T-helper 2 cell treated with Interferon-gamma antibody and Interleukin-4, amounts not matched to agents 100 ng/mL and 5 ng/mL, for 36 hours (primary cell): ENCODE results near the gene NEAT1. TPM values are rescaled to one million over a fixed set of nuclear protein-coding genes. Genes with fewer than 3 reads are reported as not detected.

Experiments used
- intact Hi-C: fragments of 100-400 bp; cut with micrococcal nuclease; formaldehyde crosslinking; loops from one replicate; pipeline ENCODE4 v1.15.1; 2023
- total RNA-seq: library from RNA; stranded (reverse); gene quantifications from 2 replicates; pipeline ENCODE4 v1.2.3, GENCODE V29; 2022

The NEAT1 gene
- total RNA-seq, 1 donor from 2014 or later: 731 TPM

GRCh38 chr11:65389294-65389980, 33.2 kb upstream of the NEAT1 start:
- intact Hi-C loops: no loop called here

GRCh38 chr11:65390099-65390941, 32.3 kb upstream of the NEAT1 start:
- intact Hi-C loops: no loop called here

DNA sequence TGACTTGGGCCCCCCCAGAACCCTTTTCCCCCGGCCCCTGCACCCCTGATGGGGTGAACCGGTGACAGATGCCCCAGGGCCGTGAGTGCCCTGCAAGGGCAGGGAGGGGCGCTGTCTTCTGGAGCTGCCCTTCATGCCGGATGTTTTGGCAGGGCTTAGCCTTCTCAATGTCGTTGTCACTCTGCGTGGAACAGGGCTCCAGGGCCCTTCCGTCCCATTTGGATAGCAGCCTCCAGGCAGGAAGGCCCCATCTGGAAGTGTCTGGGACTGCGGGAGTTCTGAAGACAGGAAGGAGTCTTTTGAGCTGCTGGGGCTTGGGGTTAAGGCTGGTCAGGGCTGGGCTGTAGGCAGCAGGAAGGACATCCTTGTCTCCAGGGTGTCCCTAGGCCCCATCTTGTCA, 31.6 kb upstream of the NEAT1 start:
- intact Hi-C loops: no loop called here

DNA sequence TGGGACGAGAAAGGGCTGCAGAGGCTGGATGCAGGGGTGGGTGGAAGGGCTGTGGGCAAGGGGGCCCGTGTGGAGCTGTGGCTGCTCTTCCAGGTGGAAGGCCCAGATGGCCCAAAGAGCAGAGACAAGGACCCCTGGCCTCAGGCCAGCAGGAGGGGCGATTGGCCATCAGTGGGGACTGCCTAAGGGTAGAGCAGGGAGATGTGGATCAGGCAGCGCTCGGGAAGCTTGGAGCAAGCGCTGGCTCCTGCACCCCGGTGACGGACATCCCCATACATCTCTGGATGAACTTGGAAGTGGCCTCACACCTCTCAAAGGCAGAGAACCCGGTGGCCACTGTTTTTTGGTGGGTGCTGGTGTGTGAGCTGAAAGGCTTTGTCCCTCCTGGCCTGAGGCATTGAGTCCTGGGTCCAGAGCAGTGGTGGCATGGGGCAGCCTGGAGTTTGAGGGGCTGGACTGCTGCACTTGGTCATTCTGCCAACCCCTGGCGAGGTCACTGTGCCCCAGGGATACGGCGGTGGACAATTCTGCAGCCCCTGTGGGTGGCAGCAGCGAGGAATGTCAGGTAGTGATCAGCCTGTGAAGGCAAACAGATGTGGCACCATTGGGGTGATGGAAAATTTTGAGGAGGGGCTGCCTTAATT, 30.3 kb upstream of the NEAT1 start:
- intact Hi-C loops: no loop called here

DNA sequence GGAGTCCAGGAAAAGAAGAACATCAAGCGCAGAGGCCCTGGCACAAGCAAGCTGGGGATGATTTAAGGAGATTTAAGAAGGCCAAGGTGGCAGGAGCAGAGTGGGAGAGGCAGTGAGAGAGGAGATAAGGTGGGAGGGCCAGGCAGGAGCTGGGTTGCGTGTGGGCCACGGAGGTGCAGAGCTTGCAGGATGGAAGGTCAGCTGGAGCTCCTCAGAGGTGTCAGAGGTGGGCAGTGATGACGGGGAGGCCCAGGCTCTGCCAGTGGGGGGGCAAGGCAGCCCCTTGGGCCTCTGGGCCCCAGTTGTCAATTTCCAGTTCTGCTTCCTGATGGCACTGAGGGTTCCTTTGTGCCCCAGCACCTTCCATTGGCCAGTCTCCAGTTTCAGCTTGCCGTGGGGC, 29.7 kb upstream of the NEAT1 start:
- intact Hi-C loops: no loop called here

GRCh38 chr11:65393513-65394079, 29.0 kb upstream of the NEAT1 start:
- intact Hi-C loops: no loop called here

DNA sequence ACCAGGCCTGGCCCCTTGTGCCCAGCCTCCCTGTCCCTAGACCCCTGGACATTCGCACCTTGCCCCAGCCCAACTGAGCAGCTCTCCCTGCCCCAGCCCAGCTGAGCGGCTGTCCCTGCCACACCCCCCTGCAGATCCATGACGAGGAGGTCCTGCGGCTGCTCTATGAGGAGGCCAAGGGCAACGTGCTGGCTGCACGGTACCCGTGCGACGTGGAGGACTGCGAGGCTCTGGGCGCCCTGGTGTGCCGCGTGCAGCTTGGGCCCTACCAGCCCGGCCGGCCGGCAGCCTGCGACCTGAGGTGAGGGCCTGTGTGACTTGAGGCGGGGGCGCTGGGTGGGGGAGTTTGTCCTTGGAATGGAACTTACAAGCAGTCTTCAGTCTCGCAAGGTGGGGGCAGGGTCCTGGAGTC, 28.5 kb upstream of the NEAT1 start:
- intact Hi-C loops: no loop called here

- intact Hi-C loops: no loop called here
Measured at GRCh38 chr11:65395961-65396530, 26.6 kb upstream of the NEAT1 start.

GRCh38 chr11:65396769-65397745, 25.5 kb upstream of the NEAT1 start:
- intact Hi-C loops: no loop called here

DNA sequence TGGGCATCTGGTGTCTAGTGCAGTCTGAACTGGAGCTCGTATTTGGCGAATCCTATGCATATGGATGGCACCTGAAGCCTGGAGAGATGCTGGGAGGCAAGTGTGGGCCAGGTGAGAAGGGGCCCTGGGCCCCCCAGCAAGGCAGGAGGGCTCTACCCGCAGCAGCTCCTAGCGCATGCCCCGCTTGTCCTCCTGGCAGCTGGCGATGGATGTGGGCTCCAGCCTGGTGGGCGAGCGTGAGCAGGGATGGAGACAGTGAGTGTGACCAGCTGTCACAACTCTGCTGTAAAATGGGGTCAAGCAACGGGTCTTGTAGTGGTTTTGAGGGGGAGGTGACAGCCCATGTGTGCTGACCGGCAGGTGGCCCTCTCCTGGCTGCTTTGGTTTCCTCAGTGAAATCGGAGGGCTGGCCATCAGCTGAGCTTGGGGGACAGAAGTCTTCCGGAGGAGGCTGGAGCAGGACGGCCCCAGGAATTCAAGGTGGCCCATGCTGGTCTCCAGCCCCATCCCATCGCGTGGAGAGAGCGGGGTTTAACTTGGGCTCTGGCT, 24.2 kb upstream of the NEAT1 start:
- intact Hi-C loops: no loop called here

DNA sequence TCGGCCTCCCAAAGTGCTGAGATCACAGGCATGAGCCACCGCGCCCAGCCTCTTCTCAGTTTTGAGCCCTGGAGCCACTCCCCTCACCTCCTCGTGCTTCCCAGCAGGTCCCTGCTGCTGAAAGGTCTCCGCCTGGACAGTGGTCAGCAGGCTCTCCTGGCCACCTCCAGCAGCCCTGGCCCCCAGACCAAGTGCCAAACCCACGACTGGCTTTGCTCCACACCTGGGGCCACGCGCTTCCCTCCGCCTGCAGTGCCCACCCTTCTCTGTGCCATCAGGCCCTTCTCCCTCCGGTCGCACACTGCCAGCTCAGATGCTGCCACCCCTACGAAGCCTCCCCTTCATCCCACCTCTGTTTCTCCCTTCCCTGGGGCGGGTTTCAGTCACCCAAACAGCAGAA, 23.3 kb upstream of the NEAT1 start:
- intact Hi-C loops: no loop called here

GRCh38 chr11:65399845-65400244, 22.8 kb upstream of the NEAT1 start:
- intact Hi-C loops: no loop called here

DNA sequence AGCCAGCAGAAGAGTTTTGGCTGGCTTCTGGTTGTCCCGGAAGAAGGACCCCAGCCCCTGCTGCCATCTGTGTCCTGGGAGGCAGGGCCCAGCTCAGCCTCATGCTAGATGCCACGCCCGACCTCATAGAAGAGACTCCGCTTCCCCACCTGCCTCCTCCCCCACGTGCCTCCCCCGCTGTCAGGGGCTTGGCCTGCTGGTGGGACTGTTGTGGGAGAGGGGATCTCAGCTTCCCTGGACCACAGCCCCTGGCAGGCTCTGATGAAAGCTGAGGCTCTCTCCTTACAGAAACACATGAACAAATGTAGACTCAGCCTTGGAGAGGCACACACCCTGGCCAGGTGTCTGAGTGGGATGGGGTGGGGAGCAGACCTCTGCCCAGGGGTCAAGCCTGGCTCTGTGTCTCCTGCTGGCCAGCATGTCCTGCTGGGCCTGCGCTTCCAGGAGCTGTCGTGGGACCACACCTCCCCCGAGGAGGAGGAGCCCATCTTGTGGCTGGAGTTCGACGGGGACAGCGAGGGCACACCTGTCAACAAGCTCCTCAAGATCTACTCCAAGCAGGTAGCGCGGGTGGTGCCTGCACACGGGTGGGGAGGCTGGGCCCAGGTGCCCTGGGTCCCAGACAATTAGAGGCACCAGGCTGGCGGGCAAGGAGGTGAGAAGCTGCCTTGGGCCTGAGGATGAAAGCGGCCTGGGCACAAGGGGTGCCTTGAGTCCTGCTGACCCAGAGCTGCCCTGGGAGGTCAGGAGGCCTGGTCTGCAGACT, 22.1 kb upstream of the NEAT1 start:
- intact Hi-C loops: no loop called here

- intact Hi-C loops: no loop called here
Measured at GRCh38 chr11:65401073-65401802, 21.4 kb upstream of the NEAT1 start.

DNA sequence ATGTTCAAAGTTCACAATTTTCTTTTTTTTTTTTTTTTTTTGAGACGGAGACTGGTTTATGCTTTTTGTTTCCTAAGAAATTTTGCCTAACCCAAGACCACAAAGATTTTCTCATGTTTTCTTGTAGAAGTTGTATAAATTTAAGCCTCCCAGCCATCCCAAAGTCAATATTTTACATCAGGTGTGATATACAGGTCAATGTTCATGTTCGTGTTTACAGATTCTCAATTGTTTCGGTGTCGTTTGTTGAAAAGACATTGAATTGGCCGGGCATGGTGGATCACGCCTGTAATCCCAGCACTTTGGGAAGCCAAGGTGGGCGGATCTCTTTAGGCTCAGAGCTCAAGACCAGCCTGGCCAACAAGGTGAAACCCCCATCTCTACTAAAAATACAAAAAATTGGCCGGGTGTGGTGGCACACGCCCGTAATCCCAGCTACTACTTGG, 20.8 kb upstream of the NEAT1 start:
- intact Hi-C loops: no loop called here

DNA sequence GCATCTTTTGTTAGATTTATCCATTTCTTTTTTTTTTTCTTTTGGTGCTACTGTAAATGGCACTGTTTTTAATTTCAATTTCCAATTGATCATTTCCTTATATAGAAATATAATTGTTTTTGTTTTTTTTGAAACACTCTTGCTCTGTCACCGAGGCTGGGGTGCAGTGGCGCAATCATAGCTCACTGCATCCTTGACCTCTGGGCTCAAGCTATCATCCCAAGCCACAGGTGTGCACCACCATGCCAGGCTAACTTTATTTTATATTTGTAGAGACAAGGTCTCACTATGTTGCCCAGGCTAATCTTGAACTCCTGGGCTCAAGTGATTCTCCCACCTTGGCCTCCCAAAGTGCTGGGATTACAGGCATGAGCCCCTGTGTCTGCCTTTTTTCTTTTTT, 19.8 kb upstream of the NEAT1 start:
- intact Hi-C loops: no loop called here

GRCh38 chr11:65403607-65404121, 18.9 kb upstream of the NEAT1 start:
- intact Hi-C loops: no loop called here

GRCh38 chr11:65404210-65404609, 18.4 kb upstream of the NEAT1 start:
- intact Hi-C loops: no loop called here
